GM12801 (cell line): Measurements from ENCODE around the gene ALPG.

Source experiments
- TF ChIP-seq, protein P1 (sequence below): IDR thresholded peaks from one replicate; pipeline ENCODE4 v1.5.1; 2011; ENCODE audit warnings: control low read depth; ENCODE audit not compliant: insufficient read length; ENCODE audit errors: extremely low read depth

ALPG gene

DNA sequence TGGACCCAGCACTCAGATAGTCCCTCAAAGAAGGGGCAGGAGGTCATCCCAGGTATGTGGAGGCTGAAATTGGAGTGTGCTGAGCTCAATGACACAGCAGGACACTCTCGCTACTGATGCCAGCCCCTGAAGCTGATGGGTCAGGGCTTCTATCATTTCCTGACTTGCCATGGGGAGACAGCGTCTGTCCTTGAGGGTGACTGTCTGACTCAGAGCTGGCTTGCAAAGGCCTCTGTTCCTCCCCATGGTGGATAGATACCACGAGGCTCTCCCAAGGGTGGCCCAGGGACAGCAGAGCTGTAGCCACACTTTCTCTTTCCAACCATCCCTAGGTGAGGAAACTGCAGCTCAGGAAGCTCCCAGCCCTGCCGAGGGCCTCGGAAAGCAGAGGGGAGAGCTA is 10.8 kb downstream of the ALPG start:
- TF ChIP-seq, protein P1, sequence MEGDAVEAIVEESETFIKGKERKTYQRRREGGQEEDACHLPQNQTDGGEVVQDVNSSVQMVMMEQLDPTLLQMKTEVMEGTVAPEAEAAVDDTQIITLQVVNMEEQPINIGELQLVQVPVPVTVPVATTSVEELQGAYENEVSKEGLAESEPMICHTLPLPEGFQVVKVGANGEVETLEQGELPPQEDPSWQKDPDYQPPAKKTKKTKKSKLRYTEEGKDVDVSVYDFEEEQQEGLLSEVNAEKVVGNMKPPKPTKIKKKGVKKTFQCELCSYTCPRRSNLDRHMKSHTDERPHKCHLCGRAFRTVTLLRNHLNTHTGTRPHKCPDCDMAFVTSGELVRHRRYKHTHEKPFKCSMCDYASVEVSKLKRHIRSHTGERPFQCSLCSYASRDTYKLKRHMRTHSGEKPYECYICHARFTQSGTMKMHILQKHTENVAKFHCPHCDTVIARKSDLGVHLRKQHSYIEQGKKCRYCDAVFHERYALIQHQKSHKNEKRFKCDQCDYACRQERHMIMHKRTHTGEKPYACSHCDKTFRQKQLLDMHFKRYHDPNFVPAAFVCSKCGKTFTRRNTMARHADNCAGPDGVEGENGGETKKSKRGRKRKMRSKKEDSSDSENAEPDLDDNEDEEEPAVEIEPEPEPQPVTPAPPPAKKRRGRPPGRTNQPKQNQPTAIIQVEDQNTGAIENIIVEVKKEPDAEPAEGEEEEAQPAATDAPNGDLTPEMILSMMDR: no peak

DNA sequence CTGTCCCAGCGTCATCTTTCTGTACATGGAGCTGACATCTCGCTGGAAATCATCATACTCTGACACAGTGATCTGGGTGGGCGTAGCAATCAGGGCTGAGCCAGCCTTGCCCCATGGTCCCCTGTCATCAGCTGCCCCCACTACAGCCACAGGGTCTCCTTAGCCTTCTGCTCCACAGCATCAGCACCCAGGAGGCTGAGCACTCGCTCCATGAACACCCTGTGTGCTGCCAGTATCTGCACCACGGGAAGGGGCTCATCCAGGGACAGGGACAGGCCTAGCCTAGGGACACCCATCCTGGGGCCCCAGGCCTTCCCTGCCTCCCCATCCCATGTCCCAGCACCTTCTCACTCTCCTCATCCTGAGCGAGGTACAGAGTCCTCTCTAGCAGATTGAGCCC is 11.4 kb downstream of the ALPG start:
- TF ChIP-seq, protein P1: no peak

DNA sequence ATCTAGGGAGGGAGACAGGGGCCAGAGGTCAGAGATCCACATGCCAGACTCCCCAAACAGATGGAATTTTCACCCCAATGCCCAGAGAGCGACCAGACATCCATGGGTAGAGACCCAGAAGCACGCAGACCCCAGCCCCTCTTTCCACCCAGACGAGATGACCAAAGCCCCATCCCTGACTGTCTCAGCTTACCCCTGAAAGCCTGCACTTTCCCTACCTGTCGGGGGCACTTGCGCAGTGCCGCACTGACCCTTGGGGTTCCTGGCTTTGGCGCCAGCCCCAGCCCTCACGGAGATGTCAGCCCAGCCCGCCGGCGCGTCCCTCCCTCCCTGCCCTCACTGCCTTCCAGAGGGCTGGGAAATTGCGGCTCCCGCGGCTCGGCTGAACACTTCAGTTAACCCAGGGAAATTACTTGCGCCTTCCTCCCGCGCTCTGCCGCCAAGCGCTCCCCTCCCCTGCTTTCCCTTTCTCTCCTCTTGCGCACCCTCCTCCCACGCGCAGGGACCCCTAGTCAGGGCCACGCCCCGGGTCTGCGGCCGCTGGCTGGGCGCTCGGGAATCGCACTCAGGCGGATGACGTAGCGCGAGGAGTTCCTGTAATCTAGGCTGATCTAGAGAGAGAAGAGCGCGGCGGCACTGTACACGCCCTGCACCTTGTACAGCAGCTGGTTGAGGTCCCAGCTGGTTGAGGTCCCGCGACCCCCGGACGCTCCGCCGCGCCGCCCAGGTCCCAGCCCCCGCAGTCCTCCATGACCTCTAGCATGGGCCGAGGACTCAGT is 12.0 kb downstream of the ALPG start:
- TF ChIP-seq, protein P1: no peak

DNA sequence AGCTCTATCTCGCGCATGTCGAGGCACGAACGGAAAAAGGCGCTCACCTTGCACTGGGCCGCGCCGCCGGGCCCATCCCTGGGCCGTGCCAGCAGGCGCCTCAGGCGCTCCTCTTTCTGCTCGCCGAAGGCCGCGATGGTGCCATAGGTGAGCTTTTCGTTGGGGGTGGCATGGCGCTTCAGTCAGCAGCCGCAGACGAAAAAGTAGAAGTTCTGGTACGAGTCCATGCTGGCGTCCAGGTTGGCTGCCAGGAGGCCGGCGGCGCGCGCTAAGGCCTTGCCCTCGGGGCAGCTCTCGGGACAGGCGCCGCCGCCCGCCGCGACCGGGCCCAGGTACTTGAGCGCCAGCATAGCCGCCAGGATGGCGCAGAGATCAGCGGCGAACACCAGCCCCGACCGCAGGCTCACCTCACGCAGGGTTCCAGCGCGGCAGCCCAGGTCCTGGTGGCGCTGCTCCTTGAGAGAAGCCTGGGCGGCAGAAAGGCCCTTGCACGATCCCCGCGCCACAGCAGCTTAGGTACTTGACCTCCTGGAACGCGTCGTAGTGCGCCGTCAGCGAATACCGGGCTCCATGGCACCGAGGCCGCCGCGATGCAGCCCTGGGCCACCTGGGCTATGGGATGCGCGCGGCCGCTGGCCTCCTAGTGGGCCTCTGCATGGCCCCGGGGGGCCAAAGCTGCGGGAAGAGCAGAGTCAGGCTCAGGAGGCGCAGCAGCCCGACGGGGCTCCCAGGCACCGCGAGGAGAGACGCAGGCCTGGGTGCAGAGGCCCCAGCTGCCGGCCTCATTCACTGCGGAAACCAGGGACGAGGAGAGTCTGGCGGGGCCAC is 12.8 kb downstream of the ALPG start:
- TF ChIP-seq, protein P1: no peak

DNA sequence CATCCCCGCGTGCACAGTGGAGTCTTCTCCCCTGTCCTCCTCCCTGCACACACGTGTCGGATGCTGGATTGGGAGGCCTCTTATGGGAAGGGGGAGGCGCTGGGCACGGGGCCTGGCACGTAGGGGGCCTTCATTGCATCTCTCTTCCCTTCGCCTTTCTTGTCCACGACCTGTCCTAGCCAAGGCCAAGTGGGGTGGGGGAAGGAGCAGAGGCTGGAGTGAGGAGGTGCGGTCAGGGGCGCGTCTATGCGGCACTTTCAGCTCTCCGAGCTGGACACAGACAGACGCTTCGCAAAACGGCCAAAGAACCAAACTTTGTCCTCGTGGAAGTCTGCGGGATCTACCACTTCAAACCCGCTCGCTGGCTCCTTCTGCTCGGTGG is 13.4 kb downstream of the ALPG start:
- TF ChIP-seq, protein P1: no peak

DNA sequence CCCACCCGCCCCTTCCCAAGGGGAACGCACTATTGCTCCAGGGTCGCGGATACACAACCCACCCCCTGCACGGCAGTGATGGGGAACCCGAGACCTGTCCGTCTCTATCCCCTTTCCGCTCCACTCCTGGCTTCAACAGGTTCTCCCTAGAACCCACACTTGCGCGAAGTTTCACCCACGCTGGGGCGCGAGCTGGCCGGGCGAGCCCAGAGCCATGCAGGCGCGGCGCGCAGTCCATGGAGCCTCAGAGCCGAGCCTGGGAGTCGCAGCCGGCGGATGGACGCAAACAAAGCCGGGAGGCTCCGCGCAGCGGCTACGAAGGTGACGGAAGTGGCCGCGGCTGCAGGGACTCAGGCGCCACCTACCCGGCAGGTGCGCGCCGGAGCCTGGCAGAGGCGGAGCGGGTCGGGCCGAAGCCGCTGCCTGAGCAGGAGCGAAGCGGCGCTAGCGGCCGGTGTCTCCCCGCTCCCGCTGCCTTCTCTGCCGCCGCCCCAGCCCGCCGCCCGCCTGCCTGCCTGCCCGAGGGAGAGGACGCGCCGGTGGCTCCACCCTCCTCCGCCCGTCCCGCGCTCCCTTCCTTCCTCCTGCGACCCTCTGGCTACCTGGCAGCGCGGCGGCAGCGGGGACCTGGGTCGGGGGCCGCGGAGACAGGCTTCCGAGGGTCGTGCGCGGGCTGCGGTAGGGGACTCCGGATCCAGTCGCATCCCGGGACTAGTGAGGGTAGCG is 14.0 kb downstream of the ALPG start:
- TF ChIP-seq, protein P1: no peak

DNA sequence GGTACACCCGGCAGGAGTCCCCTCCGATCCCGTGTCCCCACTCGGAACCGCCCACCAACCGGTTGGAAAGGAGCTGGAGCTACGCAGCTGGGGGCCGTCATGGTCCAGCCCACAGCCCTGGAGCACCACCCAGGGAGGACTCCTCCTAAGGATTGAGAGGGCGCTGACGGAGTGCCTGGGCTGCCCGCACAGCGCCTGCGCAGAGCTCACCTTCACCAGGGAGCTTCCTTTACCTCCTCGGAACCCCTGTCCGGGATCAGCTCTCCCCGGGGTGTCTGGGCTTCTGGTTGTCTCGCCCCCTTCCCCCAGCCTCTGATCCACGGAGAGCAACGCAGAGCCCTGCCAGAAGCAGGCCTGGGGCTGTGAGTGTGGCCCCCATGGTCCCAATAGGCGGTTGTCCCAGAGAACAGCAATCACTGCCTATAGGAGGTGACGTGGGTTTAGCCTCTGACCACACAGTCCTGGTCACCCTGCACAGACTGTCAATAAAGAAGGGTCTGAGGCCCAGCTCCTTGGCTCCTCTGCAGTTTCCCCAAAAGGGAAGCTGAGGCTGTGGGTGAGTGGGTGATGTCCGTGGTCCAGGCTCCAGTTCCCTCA is 14.6 kb downstream of the ALPG start:
- TF ChIP-seq, protein P1: no peak
